NB4 (cell line): ENCODE results near the gene ST6GAL2.

Experiments used
- DNase-seq: peaks from one replicate; pipeline ENCODE4 v3.0.0; 2010; ENCODE audit warnings: low read depth
- H3K4me3 ChIP-seq: one replicate; pipeline ENCODE4 v1.5.1; 2011; ENCODE audit warnings: mild to moderate bottlenecking, low read depth, low read length, moderate library complexity
- MYC ChIP-seq: IDR thresholded peaks from 2 replicates; pipeline ENCODE4 v1.6.1; 2011; ENCODE audit warnings: low read depth, low read length
- POLR2A ChIP-seq: IDR thresholded peaks from 2 replicates; pipeline ENCODE4 v1.6.1; 2011; ENCODE audit warnings: mild to moderate bottlenecking; ENCODE audit not compliant: insufficient read length; ENCODE audit errors: extremely low read depth
- TF ChIP-seq, protein P1 (sequence below): IDR thresholded peaks from 2 replicates; pipeline ENCODE4 v1.6.1; 2011; ENCODE audit warnings: low read depth, low read length
- TF ChIP-seq, protein P2 (sequence below): IDR thresholded peaks from one replicate; pipeline ENCODE4 v1.5.1; 2012; ENCODE audit warnings: low read depth, low read length

ST6GAL2 gene

DNA sequence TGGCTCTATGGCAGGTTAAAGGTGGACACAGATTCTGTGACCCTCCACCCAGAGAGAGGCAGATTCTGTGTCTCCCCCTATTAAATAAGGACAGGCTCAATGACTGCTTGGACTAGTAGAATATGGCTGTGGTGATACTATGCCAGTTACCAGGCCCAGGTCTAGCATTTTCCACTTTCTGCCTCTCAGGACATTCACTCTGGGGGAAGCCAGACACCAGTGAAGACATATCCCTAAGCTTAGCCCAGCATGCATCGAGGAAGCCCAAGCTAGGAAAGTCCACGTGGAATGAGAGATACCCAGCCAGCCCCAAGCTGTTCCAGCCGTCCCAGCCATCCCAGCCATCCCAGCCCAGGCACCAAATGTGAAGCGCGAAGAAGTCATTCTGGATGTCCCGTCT, 40.3 kb downstream of the ST6GAL2 start:
- no peak overlapping the region for H3K4me3 ChIP-seq
- TF ChIP-seq POLR2A, result no peak
- TF ChIP-seq MYC, result no peak
- TF ChIP-seq, protein P1, sequence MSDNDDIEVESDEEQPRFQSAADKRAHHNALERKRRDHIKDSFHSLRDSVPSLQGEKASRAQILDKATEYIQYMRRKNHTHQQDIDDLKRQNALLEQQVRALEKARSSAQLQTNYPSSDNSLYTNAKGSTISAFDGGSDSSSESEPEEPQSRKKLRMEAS, result no peak
- TF ChIP-seq, protein P2, sequence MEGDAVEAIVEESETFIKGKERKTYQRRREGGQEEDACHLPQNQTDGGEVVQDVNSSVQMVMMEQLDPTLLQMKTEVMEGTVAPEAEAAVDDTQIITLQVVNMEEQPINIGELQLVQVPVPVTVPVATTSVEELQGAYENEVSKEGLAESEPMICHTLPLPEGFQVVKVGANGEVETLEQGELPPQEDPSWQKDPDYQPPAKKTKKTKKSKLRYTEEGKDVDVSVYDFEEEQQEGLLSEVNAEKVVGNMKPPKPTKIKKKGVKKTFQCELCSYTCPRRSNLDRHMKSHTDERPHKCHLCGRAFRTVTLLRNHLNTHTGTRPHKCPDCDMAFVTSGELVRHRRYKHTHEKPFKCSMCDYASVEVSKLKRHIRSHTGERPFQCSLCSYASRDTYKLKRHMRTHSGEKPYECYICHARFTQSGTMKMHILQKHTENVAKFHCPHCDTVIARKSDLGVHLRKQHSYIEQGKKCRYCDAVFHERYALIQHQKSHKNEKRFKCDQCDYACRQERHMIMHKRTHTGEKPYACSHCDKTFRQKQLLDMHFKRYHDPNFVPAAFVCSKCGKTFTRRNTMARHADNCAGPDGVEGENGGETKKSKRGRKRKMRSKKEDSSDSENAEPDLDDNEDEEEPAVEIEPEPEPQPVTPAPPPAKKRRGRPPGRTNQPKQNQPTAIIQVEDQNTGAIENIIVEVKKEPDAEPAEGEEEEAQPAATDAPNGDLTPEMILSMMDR, result no peak

DNA sequence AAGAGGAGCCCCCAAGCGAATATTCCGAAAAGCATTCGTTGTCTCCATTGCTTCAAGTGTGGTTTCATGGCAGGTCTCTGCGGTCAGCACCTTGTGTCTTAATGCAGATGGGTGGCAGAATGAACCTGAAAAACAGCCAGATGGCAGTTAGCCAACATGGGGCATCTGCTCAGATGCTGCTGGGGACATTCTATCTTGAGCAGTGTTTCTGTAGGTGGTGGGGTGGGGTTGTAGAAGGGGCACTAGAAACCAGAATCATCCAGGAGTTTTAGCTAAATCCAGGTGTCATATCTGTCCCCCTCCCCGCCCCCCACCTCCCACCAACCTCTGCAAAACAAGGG, 42.1 kb downstream of the ST6GAL2 start:
- no peak for DNase-seq
- H3K4me3 ChIP-seq, result no peak overlapping the region
- TF ChIP-seq MYC, result no peak
- no peak for TF ChIP-seq POLR2A
- TF ChIP-seq, protein P2, result no peak
- TF ChIP-seq, protein P1, result no peak

More for the DNA sequence above, 40.3 kb downstream of the ST6GAL2 start:
- no peak for DNase-seq

DNA sequence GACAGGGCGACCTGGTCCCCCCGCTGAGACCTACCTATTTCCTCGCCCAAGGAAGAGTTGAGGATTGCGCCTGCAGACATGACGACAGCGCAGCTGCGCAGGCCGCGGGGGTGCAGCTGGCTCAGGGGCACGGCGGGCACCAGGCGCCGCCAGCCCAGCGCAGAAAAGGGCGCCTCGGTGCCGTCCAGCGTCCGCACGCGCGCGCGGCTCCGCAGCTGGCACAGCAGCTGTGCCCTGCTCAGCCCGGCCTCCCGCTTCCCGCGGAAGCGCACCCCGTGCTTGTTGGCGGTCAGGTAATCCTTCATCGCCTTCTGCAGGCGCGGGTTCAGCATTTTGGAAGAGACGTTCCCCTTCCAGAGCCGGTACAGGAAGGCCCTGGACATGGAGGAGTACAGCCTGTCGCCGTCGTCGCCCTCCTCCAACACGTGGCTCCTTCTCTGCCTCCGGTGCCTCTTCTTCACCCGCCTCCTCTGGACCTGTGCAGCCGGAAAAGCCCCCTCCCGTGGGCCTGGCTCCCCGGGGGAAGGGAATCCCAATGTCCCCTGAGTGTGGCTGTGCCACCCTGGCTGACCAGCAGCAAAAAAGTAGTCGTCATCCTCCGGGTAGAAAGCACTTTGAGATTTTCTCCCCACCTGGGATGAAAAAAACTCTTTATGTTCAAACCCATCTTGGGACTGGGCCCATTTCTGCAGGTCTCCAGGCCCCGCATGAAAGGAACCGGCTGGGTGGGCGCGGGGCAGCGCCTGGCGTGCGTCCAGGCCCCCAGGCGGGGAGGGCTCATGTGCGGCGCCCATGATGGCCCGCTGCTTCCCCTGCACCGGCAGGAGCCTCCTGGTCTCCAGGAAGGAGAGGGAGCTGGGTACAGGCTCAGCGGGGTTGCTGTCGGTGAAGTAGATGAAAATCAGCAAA, 42.7 kb downstream of the ST6GAL2 start:
- TF ChIP-seq, protein P2, result no peak
- TF ChIP-seq POLR2A (no peak), MYC (no peak)
- TF ChIP-seq, protein P1, result no peak
- H3K4me3 ChIP-seq, result no peak overlapping the region
- no peak for DNase-seq

DNA sequence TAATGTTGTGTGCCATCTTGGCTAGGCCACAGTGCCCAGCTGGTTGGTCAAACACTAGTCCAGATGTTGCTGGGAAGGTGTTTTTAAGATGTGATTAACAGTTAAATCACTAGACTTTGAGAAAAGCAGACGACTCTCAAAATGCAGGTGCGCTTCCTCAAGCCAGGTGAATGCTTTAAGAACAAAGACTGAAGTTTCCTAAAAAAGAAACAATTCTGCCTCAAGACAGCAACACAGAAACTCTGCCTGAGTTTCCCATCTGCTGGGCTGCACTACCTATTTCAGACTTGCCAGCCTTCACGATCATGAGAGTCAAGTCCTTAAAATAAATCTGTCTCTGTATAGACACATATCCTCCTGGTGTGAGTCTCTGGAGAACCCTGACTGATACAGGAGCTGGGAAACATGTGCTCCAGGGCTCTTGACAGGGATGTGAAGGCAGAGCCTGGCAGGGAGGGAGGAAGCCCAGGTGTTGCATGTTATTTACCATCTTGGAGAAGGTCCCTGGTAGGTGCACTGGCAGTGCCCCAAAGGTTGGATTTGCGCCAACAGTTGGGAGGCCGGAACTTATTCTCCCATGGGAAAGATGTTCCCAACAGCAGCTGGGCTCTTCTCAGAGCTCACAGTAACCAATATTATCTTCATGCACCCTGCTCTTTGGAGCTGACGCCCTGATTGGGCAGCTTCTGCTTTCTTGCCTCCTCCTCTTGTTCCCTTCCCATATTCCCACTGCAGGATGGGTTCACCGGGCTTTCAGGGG, 43.9 kb downstream of the ST6GAL2 start:
- no peak overlapping the region for H3K4me3 ChIP-seq
- TF ChIP-seq POLR2A (no peak), MYC (no peak)
- TF ChIP-seq, protein P2, result no peak
- TF ChIP-seq, protein P1, result no peak
- no peak for DNase-seq

DNA sequence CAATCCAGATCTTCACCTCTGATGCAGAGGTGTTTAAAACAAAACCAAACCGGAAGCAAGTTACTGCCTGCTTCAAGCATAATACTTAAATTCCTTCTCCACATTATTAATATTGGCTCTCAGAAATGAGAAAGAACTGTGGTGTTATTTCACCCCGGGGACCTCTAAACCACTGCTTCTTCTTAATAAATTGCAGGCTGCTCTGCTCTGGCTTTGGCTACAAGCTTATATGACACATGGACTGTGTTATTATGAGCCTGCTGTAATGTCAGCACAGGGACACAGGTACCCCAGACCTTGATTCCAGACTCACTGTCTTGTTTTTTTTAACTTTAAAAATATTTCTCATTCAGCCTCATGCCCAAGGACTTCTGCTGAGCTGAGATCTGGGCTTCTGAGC, 45.1 kb downstream of the ST6GAL2 start:
- DNase-seq, result no peak
- H3K4me3 ChIP-seq, result no peak overlapping the region
- TF ChIP-seq MYC (no peak), POLR2A (no peak)
- TF ChIP-seq, protein P2, result no peak
- TF ChIP-seq, protein P1, result no peak
